GM21723 (cell line): ENCODE data around the gene RSRP1.
"Not testable (repeated sequence)": the region's sequence is repeated elsewhere in the genome, so short reads cannot be mapped to it uniquely, and the experiment has no call there.

Experiments used
- ATAC-seq: cut with Tn5 transposase; IDR thresholded peaks from one replicate; pipeline ENCODE4 v1.9.1; 2021; ENCODE audit warnings: mild to moderate bottlenecking, moderate library complexity; ENCODE audit not compliant: unreplicated experiment

RSRP1 gene

GRCh38 chr1:25259813-25260212 is 12.6 kb upstream of the RSRP1 start:
- not testable (repeated sequence) for ATAC-seq

GRCh38 chr1:25257196-25257595 is 9.9 kb upstream of the RSRP1 start:
- no peak for ATAC-seq

GRCh38 chr1:25256578-25256965 is 9.3 kb upstream of the RSRP1 start:
- ATAC-seq: no peak

- ATAC-seq: no peak
Measured at GRCh38 chr1:25255706-25256577, 8.7 kb upstream of the RSRP1 start.

GRCh38 chr1:25253911-25254310 is 6.7 kb upstream of the RSRP1 start:
- ATAC-seq: no peak

- ATAC-seq: peak; percentile 42
Measured at GRCh38 chr1:25247829-25248754, 838 bp upstream of the RSRP1 start.

- ATAC-seq: peak; percentile 5
Measured at GRCh38 chr1:25246600-25247023, 642 bp downstream of the RSRP1 start.

GRCh38 chr1:25245809-25246599 is 1.2 kb downstream of the RSRP1 start:
- ATAC-seq: peak; percentile 3

GRCh38 chr1:25245393-25245792 is 1.9 kb downstream of the RSRP1 start:
- no peak for ATAC-seq

GRCh38 chr1:25243907-25244306 is 3.3 kb downstream of the RSRP1 start:
- no peak for ATAC-seq

- ATAC-seq: peak; percentile 67
Measured at GRCh38 chr1:25239681-25240541, 7.3 kb downstream of the RSRP1 start.

GRCh38 chr1:25238046-25238445 is 9.2 kb downstream of the RSRP1 start:
- ATAC-seq: no peak

GRCh38 chr1:25236261-25236660 is 11.0 kb downstream of the RSRP1 start:
- not testable (repeated sequence) for ATAC-seq

GRCh38 chr1:25235411-25235810 is 11.8 kb downstream of the RSRP1 start:
- ATAC-seq: not testable (repeated sequence)

GRCh38 chr1:25232866-25233784 is 14.1 kb downstream of the RSRP1 start:
- ATAC-seq: peak; percentile 64

- ATAC-seq: peak; percentile 80
Measured at GRCh38 chr1:25232027-25232865, 15.0 kb downstream of the RSRP1 start, which contains the start of gene SYF2. SYF2 (minus strand) TSS chr1:25232502; CDS start chr1:25232467, 35 bp downstream.

- no peak for ATAC-seq
Measured at GRCh38 chr1:25223471-25223870, 23.8 kb downstream of the RSRP1 start.

- ATAC-seq: no peak
Measured at GRCh38 chr1:25222606-25223005, 24.6 kb downstream of the RSRP1 start.
